Activated CD4-positive, CD25-positive, alpha-beta regulatory T cell treated with anti-CD3 and anti-CD28 coated beads, Interleukin-2, amount 50 U/mL, for 24 hours (primary cell): ENCODE results near the gene WRNIP1.

Experiments
- ATAC-seq, 2 donors: fragments of 150-1000 bp; cut with Tn5 transposase; one replicate each; pipeline ENCODE4 v1.10.0; 2021; ENCODE audit warnings: mild to moderate bottlenecking in 1 of 2, moderate library complexity in 1 of 2

Gene WRNIP1

GRCh38 chr6:2763345-2763841, 1.8 kb upstream of the WRNIP1 start:
- no peak for ATAC-seq

- no peak for ATAC-seq
Observed at GRCh38 chr6:2763876-2764540, 1.2 kb upstream of the WRNIP1 start.

GRCh38 chr6:2764610-2765165, 505 bp upstream of the WRNIP1 start:
- peak; percentile 68 to 76 for ATAC-seq

- ATAC-seq: peak in 1 of 2 donors; percentile 14
Observed at GRCh38 chr6:2765896-2766766, 938 bp downstream of the WRNIP1 start.

GRCh38 chr6:2766767-2767656, 1.8 kb downstream of the WRNIP1 start:
- no peak for ATAC-seq

GRCh38 chr6:2767657-2768524, 2.7 kb downstream of the WRNIP1 start:
- ATAC-seq: no peak

- ATAC-seq: no peak
Observed at GRCh38 chr6:2768696-2769095, 3.5 kb downstream of the WRNIP1 start.

- ATAC-seq: no peak
Observed at GRCh38 chr6:2770171-2770570, 5.0 kb downstream of the WRNIP1 start.

GRCh38 chr6:2771079-2771478, 5.9 kb downstream of the WRNIP1 start:
- no peak for ATAC-seq

GRCh38 chr6:2772840-2773239, 7.6 kb downstream of the WRNIP1 start:
- no peak for ATAC-seq

- ATAC-seq: no peak
Observed at GRCh38 chr6:2773449-2773848, 8.3 kb downstream of the WRNIP1 start.

- no peak for ATAC-seq
Observed at GRCh38 chr6:2775003-2775402, 9.8 kb downstream of the WRNIP1 start.

GRCh38 chr6:2777249-2777648, 12.1 kb downstream of the WRNIP1 start:
- ATAC-seq: no peak

- no peak for ATAC-seq
Observed at GRCh38 chr6:2780102-2780737, 15.0 kb downstream of the WRNIP1 start.

- ATAC-seq: no peak
Observed at GRCh38 chr6:2781685-2782355, 16.6 kb downstream of the WRNIP1 start.

GRCh38 chr6:2782356-2782708, 17.1 kb downstream of the WRNIP1 start:
- ATAC-seq: no peak

GRCh38 chr6:2782825-2783187, 17.6 kb downstream of the WRNIP1 start:
- no peak for ATAC-seq

- no peak for ATAC-seq
Observed at GRCh38 chr6:2783188-2783963, 18.2 kb downstream of the WRNIP1 start.

- ATAC-seq: no peak
Observed at GRCh38 chr6:2784061-2784460, 18.9 kb downstream of the WRNIP1 start.

GRCh38 chr6:2784930-2785329, 19.7 kb downstream of the WRNIP1 start:
- ATAC-seq: no peak
